Thymus (tissue), 11 donors: ENCODE data around the gene KCNQ1. TPM values are rescaled to one million over a fixed set of nuclear protein-coding genes. Genes with fewer than 3 reads are reported as not detected.

Experiments
- DNase-seq, 9 donors: peaks; one replicate each; pipeline ENCODE4 v3.0.0-alpha.2; 2013; ENCODE audit warnings: low spot score in 9 of 9, low read depth in 6 of 9, missing footprints in 1 of 9
- H3K27ac ChIP-seq, 2 donors: one replicate each; pipeline ENCODE4 v1.5.1; 2013; ENCODE audit warnings: control low read depth in 1 of 2, low read depth in 1 of 2, low read length in 1 of 2, mild to moderate bottlenecking in 1 of 2, moderate library complexity in 1 of 2
- H3K27me3 ChIP-seq, 2 donors: one replicate each; pipeline ENCODE4 v1.5.1; 2013; ENCODE audit warnings: low read length in 1 of 2; ENCODE audit not compliant: control insufficient read depth in 2 of 2, insufficient read depth in 1 of 2
- H3K36me3 ChIP-seq, 2 donors: one replicate each; pipeline ENCODE4 v1.5.1; 2013; ENCODE audit warnings: low read length in 1 of 2, mild to moderate bottlenecking in 1 of 2, moderate library complexity in 1 of 2; ENCODE audit not compliant: control insufficient read depth in 2 of 2, insufficient read depth in 2 of 2
- H3K4me1 ChIP-seq, 2 donors: one replicate each; pipeline ENCODE4 v1.5.1; 2013; ENCODE audit warnings: low read length in 2 of 2; ENCODE audit not compliant: control insufficient read depth in 2 of 2, insufficient read depth in 2 of 2
- H3K4me3 ChIP-seq, 2 donors: one replicate each; pipeline ENCODE4 v1.5.1; 2013; ENCODE audit warnings: low read length in 2 of 2, control low read depth in 1 of 2, mild to moderate bottlenecking in 1 of 2
- H3K9me3 ChIP-seq, 2 donors: one replicate each; pipeline ENCODE4 v1.5.1; 2013; ENCODE audit warnings: low read length in 1 of 2, mild to moderate bottlenecking in 1 of 2; ENCODE audit not compliant: control insufficient read depth in 2 of 2, insufficient read depth in 1 of 2
- WGBS: extraction: QIAGEN DNeasy Blood & Tissue Kit; methylation state at CpG from one replicate; pipeline ENCODE4 v1.1.7; 2013; 5-methylcytosine and 5-hydroxymethylcytosine counted together
- polyA plus RNA-seq: library from polyadenylated mRNA; stranded (reverse); fragments of 200-250 nt; gene quantifications from one replicate; pipeline ENCODE4 v1.2.3, GENCODE V29; 2013
- total RNA-seq: library from RNA; stranded (reverse); fragments of 120-200 nt; gene quantifications from one replicate; pipeline ENCODE4 v1.2.4, GENCODE V29; 2013
- donor health status: healthy.

The KCNQ1 gene
- total and polyA plus RNA-seq, 2 donors = 0.94 to 3.7 TPM

DNA sequence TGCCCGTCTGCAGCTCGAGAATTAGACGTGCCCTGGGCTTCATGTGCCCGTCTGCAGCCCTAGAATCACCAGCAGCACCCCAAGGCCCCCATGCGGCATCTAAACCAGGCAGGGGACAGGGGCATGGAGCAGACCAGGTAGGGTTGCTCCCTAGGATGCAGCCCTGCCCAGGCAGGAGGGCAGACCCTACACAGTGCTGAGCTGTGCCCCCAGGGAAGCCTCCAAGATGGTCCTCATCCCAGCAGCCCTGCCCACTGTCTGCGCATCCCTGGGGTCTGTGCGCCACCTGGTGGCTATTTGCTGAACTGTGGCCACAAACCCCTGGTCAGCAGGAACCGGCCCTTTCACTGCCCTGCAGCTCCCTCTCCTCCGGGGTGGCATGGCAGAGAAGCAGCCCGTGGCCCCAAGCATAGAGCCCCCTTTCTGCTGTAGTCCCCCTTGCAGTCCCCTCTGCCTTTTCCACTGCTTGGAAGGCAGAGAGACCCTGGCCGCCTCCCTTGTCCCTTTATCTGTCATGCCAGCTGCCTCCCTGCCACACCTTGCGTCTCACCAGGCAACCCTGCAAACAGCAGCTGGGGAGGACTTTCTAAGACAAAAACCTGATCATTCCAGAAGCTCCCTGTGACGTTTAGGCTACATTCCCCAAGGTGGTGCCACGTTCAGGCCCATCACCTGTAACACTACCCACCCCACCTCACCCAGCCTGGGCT lies 86.6 kb downstream of the KCNQ1 start:
- 52% methylated on average over 14 of the region's 14 CpGs for WGBS
- Histone ChIP-seq H3K9me3 (no peaks in the 10 kb centered on the region), H3K27ac (no peak overlapping the region), H3K36me3 (no peaks in the 10 kb centered on the region), H3K4me1 (peaks cover 14 to 32% of the 10 kb centered on the region in 2 donors), H3K4me3 (no peak overlapping the region), H3K27me3 (peaks cover 0 to 17% of the 10 kb centered on the region in 2 donors)
- DNase-seq = peak in 7 of 9 donors; percentile 8 to 63 (median 42)

- Histone ChIP-seq H3K4me1 (peaks cover 14 to 25% of the 10 kb centered on the region in 2 donors), H3K9me3 (no peaks in the 10 kb centered on the region), H3K4me3 (no peak overlapping the region), H3K36me3 (no peaks in the 10 kb centered on the region), H3K27me3 (peaks cover 0 to 10% of the 10 kb centered on the region in 2 donors), H3K27ac (no peak overlapping the region)
- DNase-seq = peak in 1 of 9 donors; percentile 2
- 92% methylated on average over 21 of the region's 21 CpGs for WGBS
These were observed 87.3 kb downstream of the KCNQ1 start for GRCh38 chr11:2531987-2532703.

- 9% methylated on average over 43 of the region's 43 CpGs for WGBS
- Histone ChIP-seq H3K4me3 (peak overlapping the region in 1 of 2 donors; percentile 9), H3K36me3 (no peaks in the 10 kb centered on the region), H3K4me1 (peaks cover 14 to 21% of the 10 kb centered on the region in 2 donors), H3K27ac (peak overlapping the region in 1 of 2 donors; percentile 70), H3K9me3 (no peaks in the 10 kb centered on the region), H3K27me3 (peaks cover 0 to 4% of the 10 kb centered on the region in 2 donors)
- peak; percentile 86 to 98 (median 92) for DNase-seq
These were observed 88.1 kb downstream of the KCNQ1 start for GRCh38 chr11:2532704-2533586.

DNA sequence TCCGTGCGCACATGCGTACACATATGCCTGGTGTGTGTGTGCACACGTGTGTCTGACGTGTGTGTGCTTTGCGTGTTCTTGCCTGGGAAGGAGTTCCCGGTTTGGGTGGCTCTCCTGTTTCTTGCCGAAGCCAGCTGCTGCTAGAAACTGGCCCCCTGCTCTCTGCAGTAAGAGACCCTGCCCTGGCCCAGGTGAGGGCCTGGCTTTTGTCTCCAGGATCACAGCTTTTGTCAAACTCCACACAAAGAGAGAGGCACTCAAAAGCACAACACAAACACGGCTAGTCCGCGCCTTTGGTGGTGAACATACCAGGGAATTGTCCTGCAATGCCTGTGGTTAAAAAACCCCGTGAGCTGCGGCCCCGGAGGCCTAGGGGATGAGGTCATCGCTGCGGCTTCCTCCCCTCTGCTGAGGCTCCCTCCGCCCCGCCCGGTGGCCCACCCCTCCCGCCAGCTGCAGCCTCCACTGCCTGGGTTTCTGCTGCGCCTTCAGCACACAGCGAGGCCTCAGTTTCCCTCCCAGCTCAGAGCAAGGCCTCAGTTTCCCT lies 88.9 kb downstream of the KCNQ1 start:
- Histone ChIP-seq H3K36me3 (no peaks in the 10 kb centered on the region), H3K4me1 (peaks cover 14 to 21% of the 10 kb centered on the region in 2 donors), H3K4me3 (no peak overlapping the region), H3K9me3 (no peaks in the 10 kb centered on the region), H3K27ac (peak overlapping the region in 1 of 2 donors; percentile 70), H3K27me3 (peaks cover 0 to 2% of the 10 kb centered on the region in 2 donors)
- 27% methylated on average over 22 of the region's 22 CpGs for WGBS
- peak in 6 of 9 donors; percentile 8 to 67 (median 34) for DNase-seq

- no peak for DNase-seq
- H3K27ac ChIP-seq = no peak overlapping the region
- no peaks in the 10 kb centered on the region for H3K36me3 ChIP-seq
- peaks cover 14 to 21% of the 10 kb centered on the region in 2 donors for H3K4me1 ChIP-seq
- no peak overlapping the region for H3K4me3 ChIP-seq
- H3K9me3 ChIP-seq = no peaks in the 10 kb centered on the region
- peaks cover 0 to 2% of the 10 kb centered on the region in 2 donors for H3K27me3 ChIP-seq
- 83% methylated on average over 31 of the region's 31 CpGs for WGBS
These were observed 89.5 kb downstream of the KCNQ1 start for GRCh38 chr11:2534134-2534956.

GRCh38 chr11:2534957-2535672 lies 90.3 kb downstream of the KCNQ1 start:
- Histone ChIP-seq H3K9me3 (no peaks in the 10 kb centered on the region), H3K27me3 (peaks cover 0 to 2% of the 10 kb centered on the region in 2 donors), H3K4me1 (peaks cover 14 to 21% of the 10 kb centered on the region in 2 donors), H3K36me3 (no peaks in the 10 kb centered on the region), H3K27ac (no peak overlapping the region), H3K4me3 (no peak overlapping the region)
- WGBS = 96% methylated on average over 15 of the region's 15 CpGs
- no peak for DNase-seq

DNA sequence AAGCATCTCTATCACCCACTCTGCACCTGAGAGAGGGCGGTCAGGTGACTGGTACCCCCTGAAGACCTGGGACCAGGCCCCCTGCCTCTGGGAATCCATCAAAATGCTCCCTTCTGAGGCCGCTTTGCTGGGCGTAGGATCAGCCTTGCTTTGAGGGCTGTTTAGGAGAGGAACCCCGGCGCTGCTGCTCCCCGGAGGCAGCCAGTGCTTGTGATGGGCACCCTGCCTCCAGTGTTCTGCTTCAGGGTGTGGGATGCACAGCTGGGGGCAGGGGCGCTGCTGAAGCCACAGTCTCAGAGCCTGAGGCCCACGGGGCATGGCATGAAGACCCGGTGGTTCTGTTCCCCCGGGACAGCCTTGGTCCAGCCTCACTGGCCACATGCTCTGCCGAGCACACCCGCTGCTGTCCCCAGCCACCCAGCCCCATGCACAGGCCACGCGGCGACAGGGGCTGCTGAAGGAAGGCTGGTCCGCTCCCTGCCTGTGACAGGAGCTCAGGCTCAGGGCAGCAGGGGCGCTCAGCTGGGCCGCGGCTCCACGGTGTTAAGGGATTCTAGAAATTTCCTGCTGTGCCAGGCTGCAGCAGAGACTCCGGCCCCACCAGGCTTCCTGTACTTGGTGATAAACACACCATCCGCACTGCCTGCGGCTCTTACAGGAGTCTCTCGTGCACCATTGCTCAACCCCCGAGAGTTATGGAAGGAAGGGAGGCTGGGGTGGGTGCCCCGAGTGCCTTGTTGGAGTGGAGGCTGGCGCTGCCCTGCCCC lies 91.0 kb downstream of the KCNQ1 start:
- DNase-seq = no peak
- peaks cover 0 to 2% of the 10 kb centered on the region in 2 donors for H3K27me3 ChIP-seq
- 83% methylated on average over 27 of the region's 27 CpGs for WGBS
- H3K4me3 ChIP-seq = no peak overlapping the region
- peaks cover 14 to 21% of the 10 kb centered on the region in 2 donors for H3K4me1 ChIP-seq
- no peaks in the 10 kb centered on the region for H3K36me3 ChIP-seq
- no peaks in the 10 kb centered on the region for H3K9me3 ChIP-seq
- H3K27ac ChIP-seq = no peak overlapping the region
